RWPE1 (cell line): ENCODE results near the gene AHNAK2.

Source experiments
- CTCF ChIA-PET: fragments of 350-600 bp; sonication (Branson Sonifier 250); formaldehyde crosslinking; extraction: SDS; loops from one replicate; lab custom pipeline; 2021; lab: Yijun Ruan, JAX
- POLR2A ChIA-PET: fragments of 400-600 bp; formaldehyde crosslinking; extraction: SDS; loops from one replicate; lab custom pipeline; 2020; ENCODE audit warnings: antibody characterized with exemption; ENCODE audit not compliant: low non-redundant PET; lab: Yijun Ruan, JAX
- DNase-seq: peaks from one replicate; pipeline ENCODE4 v3.0.0; 2012; ENCODE audit warnings: low spot score
- H3K27ac ChIP-seq: fragments of 450-650 bp; 2 replicates; pipeline ENCODE4 v1.5.1; 2017
- TF ChIP-seq, protein P1 (sequence below): fragments of 450-650 bp; conservative IDR thresholded peaks from 2 replicates; pipeline ENCODE4 v1.5.1; 2017; ENCODE audit warnings: low read depth, mild to moderate bottlenecking

The AHNAK2 gene

DNA sequence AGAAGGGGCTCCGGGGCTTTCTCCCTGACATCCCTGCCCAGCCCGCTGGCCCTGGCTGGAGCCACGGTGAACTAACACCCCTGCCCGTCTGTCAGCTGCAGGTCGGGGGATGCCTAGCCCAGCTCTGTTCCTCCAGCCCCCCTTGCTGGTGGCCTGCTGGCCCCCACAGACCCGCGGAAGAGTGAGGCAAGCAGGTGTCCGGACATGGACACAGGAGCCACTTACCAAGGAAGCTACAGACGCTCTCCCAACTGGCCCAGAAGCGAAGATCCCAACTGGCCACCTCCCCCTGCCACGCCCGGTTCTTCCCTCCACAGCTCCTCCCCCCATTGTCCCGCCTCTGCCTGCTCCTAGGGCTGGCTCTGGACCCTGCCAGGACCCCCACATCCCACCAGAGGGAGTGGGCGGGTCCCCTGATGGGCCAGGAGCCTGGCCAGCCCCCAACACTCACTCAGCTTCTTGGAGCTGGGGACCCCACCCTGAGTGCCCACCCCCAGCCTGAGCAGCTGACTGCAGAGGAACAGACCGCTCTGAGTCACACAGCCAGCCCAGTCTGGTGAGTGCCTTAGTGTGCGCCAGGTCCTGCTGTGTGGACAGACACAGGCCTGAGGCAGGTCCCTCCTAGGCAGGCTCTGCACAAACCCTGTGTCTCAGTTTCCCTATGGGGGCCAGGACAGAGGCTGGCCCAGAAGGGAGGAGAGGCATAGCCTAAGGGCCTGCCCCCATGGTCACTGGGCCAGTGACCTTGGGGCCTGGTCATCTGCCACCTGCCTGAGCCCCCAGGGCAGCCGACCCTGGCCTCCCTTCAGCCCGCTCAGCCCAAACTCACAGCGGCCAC is 7.7 kb downstream of the AHNAK2 start:
- ChIA-PET POLR2A (interaction anchor here (0.7 to 1.2 kb wide), 4 partner anchors 16 to 116 kb away, joined by 3 read pairs; no protein-coding TSS in a partner anchor), CTCF (interaction anchor here (0.8 to 1.2 kb wide), 2 partner anchors 9 to 76 kb away, joined by 3 to 4 read pairs; no protein-coding TSS in a partner anchor)
- TF ChIP-seq, protein P1, sequence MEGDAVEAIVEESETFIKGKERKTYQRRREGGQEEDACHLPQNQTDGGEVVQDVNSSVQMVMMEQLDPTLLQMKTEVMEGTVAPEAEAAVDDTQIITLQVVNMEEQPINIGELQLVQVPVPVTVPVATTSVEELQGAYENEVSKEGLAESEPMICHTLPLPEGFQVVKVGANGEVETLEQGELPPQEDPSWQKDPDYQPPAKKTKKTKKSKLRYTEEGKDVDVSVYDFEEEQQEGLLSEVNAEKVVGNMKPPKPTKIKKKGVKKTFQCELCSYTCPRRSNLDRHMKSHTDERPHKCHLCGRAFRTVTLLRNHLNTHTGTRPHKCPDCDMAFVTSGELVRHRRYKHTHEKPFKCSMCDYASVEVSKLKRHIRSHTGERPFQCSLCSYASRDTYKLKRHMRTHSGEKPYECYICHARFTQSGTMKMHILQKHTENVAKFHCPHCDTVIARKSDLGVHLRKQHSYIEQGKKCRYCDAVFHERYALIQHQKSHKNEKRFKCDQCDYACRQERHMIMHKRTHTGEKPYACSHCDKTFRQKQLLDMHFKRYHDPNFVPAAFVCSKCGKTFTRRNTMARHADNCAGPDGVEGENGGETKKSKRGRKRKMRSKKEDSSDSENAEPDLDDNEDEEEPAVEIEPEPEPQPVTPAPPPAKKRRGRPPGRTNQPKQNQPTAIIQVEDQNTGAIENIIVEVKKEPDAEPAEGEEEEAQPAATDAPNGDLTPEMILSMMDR, result no peak

DNA sequence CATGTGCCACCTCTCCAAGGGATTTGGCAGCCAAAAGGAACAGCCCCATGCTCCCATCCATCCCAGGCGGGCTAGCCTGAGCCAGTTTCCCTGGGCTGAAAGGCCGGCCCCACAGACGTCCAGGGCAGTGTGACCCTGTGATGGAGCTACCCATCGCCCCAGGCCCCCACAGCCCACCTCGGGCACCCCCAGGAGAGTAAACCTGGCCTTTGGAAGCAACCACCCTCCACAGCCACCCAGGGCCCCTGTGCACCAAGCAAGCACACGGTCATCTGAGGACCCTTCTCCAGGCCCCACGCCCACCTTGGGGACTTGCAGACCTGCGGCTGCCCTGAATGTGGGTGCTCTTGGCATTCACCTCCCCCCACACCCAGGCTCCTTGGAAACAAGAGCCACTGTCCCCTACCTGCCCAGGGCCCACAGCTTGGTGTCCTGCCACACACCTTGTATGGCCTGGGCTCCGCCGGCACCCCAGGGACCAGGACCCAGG is 8.4 kb downstream of the AHNAK2 start:
- H3K27ac ChIP-seq, result peak overlapping the region; percentile 100
- POLR2A ChIA-PET, result interaction anchor here (0.9 to 1.5 kb wide), 4 partner anchors 15 to 121 kb away, joined by 3 to 5 read pairs (median 4); no protein-coding TSS in a partner anchor
- CTCF ChIA-PET, result interaction anchor here (0.6 to 1.2 kb wide), 3 partner anchors 9 to 89 kb away, joined by 3 to 4 read pairs (median 4); no protein-coding TSS in a partner anchor
- TF ChIP-seq, protein P1, result no peak
- no peak for DNase-seq

More for the DNA sequence above, 7.7 kb downstream of the AHNAK2 start:
- H3K27ac ChIP-seq, result peak overlapping the region; percentile 100
- DNase-seq, result peak; percentile 79

DNA sequence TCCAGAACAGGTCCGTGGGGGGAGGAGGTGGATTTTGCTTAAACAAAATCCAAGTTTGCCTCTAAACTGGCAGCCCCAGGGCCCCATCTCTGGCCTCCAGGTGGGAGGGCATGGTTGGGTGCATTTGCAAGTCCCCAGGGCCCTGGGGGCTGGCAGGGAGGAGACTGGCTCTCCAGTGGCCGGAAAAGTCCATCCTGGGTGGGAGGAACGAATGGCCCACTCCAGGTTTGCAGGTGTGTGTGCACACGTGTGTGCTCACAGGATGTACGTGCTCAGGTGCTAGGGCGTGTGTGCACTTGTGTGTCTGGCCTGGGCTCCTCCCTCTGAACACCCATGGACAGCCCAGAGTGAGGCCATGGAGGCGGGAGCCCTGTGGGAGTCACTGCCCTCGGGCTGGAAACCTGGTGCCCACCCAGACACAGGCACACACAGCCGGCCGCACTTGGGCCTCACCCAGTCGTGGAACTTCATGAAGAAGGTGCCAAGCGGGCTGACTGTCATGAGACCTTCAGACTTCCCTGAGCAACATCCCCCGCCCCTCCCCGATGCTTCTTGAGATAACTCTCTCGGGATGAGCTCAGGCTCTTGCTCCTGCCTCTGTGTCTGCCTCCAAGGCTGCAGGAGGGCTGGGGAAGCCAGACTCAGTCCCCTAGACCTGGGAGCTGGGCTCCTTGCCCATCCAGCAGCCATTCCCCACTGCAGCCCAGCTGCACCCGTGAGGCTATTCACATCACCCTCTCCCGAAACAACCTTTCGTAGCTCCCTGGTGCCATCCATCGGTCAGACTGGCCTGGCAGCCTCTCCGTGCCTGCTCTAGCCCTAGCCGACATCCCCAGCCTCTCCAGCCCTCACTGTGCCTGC is 9.4 kb downstream of the AHNAK2 start:
- POLR2A ChIA-PET, result interaction anchor here (0.6 to 1.5 kb wide), 5 partner anchors 8 to 122 kb away, joined by 3 to 5 read pairs (median 3); no protein-coding TSS in a partner anchor
- CTCF ChIA-PET, result interaction anchor here (0.6 to 1.0 kb wide), 2 partner anchors 73 to 88 kb away, joined by 3 to 4 read pairs; no protein-coding TSS in a partner anchor
- DNase-seq, result peak; percentile 62
- TF ChIP-seq, protein P1, result no peak
- peak overlapping the region; percentile 100 for H3K27ac ChIP-seq

DNA sequence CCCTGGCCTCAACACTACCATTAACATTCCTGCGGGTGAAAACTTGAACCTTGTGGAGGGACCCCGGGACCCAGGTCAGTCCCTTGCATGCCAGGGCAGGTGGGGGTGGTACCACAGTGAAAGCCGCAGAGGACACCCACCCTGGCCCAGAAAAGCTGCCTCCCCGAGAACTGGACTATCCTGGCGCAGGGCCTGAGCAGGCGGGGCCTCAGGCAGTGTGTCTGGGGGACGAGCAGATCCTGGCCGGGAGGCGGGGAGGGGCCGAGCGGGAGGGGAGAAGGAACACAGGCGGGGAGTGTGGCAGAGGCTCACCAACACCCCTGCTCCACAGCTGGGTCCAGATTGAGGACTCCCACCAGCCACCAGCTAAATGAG is 10.0 kb downstream of the AHNAK2 start:
- ChIA-PET POLR2A (interaction anchor here (0.5 to 1.5 kb wide), 3 partner anchors 120 to 512 kb away, joined by 3 to 5 read pairs (median 3); no protein-coding TSS in a partner anchor), CTCF (interaction anchor here (1.0 kb wide), 1 partner anchor 72 kb away, joined by 3 read pairs; no protein-coding TSS in a partner anchor)
- TF ChIP-seq, protein P1, result no peak
- peak overlapping the region; percentile 100 for H3K27ac ChIP-seq
- DNase-seq, result peak; percentile 68

DNA sequence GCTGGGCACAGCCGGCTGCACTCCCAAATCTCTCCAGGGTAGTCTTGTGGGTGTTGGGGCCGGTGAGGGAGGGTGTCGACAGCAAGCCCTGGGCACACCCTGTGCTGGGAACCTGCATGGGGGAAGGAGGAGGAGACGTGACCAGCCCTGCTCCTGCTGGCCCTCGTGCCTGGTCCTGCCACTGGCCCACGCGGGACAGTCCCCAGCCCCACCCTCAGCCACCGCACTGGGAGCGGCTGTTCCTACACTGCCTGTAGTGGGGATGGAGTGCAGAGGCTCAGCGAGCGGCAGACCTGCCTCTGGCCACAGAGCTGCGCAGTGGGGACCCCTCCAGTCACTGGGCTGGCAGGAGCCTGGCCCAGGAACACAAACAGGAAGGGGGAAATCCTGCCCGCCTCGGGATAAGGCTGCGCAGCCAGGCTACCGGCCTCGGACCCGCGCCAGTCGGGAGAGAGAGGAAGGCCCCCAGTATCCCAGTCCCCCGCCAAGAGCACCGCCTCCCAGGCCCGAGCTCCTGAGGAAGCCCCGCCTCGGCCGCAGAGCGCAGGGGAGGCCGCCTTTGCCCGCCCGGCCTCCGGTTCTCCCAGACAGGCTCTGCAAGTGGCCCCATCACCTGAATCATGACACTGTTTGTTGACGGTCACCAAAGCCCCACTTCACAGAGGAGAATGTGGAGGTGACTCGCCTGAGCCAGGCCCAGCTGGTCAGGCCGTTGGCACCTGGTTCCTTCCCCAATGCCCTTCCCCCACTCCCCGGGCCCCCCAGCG is 10.6 kb downstream of the AHNAK2 start:
- H3K27ac ChIP-seq, result peak overlapping the region; percentile 100
- POLR2A ChIA-PET, result interaction anchor here (0.5 to 0.6 kb wide), 3 partner anchors 334 to 513 kb away, joined by 3 to 4 read pairs (median 3); no protein-coding TSS in a partner anchor
- CTCF ChIA-PET, result no interaction called here
- TF ChIP-seq, protein P1, result no peak
- peak; percentile 47 for DNase-seq
